ENCODE results near the gene ARFGAP1. TPM values are rescaled to one million over a fixed set of nuclear protein-coding genes. Genes with fewer than 3 reads are reported as not detected.
"Not testable (repeated sequence)": the region's sequence is repeated elsewhere in the genome, so short reads cannot be mapped to it uniquely, and the experiment has no call there.

The ARFGAP1 gene
- polyA plus RNA-seq, 1 donor (not counting 4 experiments of a cell fraction or from before 2014, with no cell fraction given) = 31.5 TPM

- Histone ChIP-seq H3K9me3 (ENCODE audit: control insufficient read depth, low read depth, low read length) (no peaks in the 10 kb centered on the region), H3K4me2 (ENCODE audit: control insufficient read depth, extremely low read depth, insufficient read depth, low read depth, low read length) (no peak overlapping the region), H3K27ac (ENCODE audit: control insufficient read depth, insufficient read depth, low read length) (no peak overlapping the region), H3K4me1 (ENCODE audit: control insufficient read depth, extremely low read depth, insufficient read depth, low read length) (no peaks in the 10 kb centered on the region), H3K79me2 (ENCODE audit: control insufficient read depth, insufficient read depth, low read length) (no peaks in the 10 kb centered on the region), H3K9ac (ENCODE audit: control insufficient read depth, extremely low read depth, insufficient read depth, low read length) (no peak overlapping the region), H3K36me3 (ENCODE audit: control insufficient read depth in 2 of 2, extremely low read depth in 1 of 2, insufficient read depth in 2 of 2, low read length in 2 of 2) (no peaks in the 10 kb centered on the region), H3K9me1 (ENCODE audit: control insufficient read depth, extremely low read depth, insufficient read depth, low read length) (no peaks in the 10 kb centered on the region), H3K4me3 (ENCODE audit: control insufficient read depth in 2 of 3, extremely low read depth in 1 of 3, insufficient read depth in 2 of 3, low read depth in 1 of 3, low read length in 3 of 3) (no peak overlapping the region), H2AFZ (ENCODE audit: control insufficient read depth, low read length) (no peak overlapping the region), H3K27me3 (ENCODE audit: control insufficient read depth, extremely low read depth, insufficient read depth, low read length) (peaks cover 6% of the 10 kb centered on the region), H4K20me1 (ENCODE audit: control insufficient read depth, extremely low read depth, insufficient read depth, low read length) (no peaks in the 10 kb centered on the region)
- TF ChIP-seq, protein P1, sequence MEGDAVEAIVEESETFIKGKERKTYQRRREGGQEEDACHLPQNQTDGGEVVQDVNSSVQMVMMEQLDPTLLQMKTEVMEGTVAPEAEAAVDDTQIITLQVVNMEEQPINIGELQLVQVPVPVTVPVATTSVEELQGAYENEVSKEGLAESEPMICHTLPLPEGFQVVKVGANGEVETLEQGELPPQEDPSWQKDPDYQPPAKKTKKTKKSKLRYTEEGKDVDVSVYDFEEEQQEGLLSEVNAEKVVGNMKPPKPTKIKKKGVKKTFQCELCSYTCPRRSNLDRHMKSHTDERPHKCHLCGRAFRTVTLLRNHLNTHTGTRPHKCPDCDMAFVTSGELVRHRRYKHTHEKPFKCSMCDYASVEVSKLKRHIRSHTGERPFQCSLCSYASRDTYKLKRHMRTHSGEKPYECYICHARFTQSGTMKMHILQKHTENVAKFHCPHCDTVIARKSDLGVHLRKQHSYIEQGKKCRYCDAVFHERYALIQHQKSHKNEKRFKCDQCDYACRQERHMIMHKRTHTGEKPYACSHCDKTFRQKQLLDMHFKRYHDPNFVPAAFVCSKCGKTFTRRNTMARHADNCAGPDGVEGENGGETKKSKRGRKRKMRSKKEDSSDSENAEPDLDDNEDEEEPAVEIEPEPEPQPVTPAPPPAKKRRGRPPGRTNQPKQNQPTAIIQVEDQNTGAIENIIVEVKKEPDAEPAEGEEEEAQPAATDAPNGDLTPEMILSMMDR (optimal IDR thresholded peaks at IDR 0.05 in 1 of 3, IDR thresholded peaks at IDR 0.05 in 1 of 3, conservative IDR thresholded peaks at IDR 0.05 in 1 of 3; ENCODE audit: extremely low read depth in 1 of 3, insufficient read depth in 2 of 3, low read length in 3 of 3) = no peak
- TF ChIP-seq EZH2 (IDR thresholded peaks at IDR 0.05; ENCODE audit: low read length) = no peak
- FAIRE-seq = no peak
- dilution Hi-C loops (cut with MboI; ENCODE audit: extremely low pct_ligation_motif_present, low sequenced_read_pairs) = no loop called here
- DNase-seq (ENCODE audit: low read depth, low spot score) = no peak
These were observed 30.6 kb downstream of the ARFGAP1 start for GRCh38 chr20:63303095-63303666.

GRCh38 chr20:63305393-63305792 lies 32.8 kb downstream of the ARFGAP1 start:
- Histone ChIP-seq H3K27ac (ENCODE audit: control insufficient read depth, insufficient read depth, low read length) (no peak overlapping the region), H3K4me1 (ENCODE audit: control insufficient read depth, extremely low read depth, insufficient read depth, low read length) (no peaks in the 10 kb centered on the region), H3K9me1 (ENCODE audit: control insufficient read depth, extremely low read depth, insufficient read depth, low read length) (no peaks in the 10 kb centered on the region), H3K9ac (ENCODE audit: control insufficient read depth, extremely low read depth, insufficient read depth, low read length) (no peak overlapping the region), H4K20me1 (ENCODE audit: control insufficient read depth, extremely low read depth, insufficient read depth, low read length) (no peaks in the 10 kb centered on the region), H3K79me2 (ENCODE audit: control insufficient read depth, insufficient read depth, low read length) (no peaks in the 10 kb centered on the region), H3K4me3 (ENCODE audit: control insufficient read depth in 2 of 3, extremely low read depth in 1 of 3, insufficient read depth in 2 of 3, low read depth in 1 of 3, low read length in 3 of 3) (no peak overlapping the region), H3K27me3 (ENCODE audit: control insufficient read depth, extremely low read depth, insufficient read depth, low read length) (peaks cover 10% of the 10 kb centered on the region), H2AFZ (ENCODE audit: control insufficient read depth, low read length) (no peak overlapping the region), H3K9me3 (ENCODE audit: control insufficient read depth, low read depth, low read length) (no peaks in the 10 kb centered on the region), H3K36me3 (ENCODE audit: control insufficient read depth in 2 of 2, extremely low read depth in 1 of 2, insufficient read depth in 2 of 2, low read length in 2 of 2) (no peaks in the 10 kb centered on the region), H3K4me2 (ENCODE audit: control insufficient read depth, extremely low read depth, insufficient read depth, low read depth, low read length) (no peak overlapping the region)
- FAIRE-seq (no peak), DNase-seq (ENCODE audit: low read depth, low spot score) (no peak)
- dilution Hi-C loops (cut with MboI; ENCODE audit: extremely low pct_ligation_motif_present, low sequenced_read_pairs) = no loop called here
- no peak for TF ChIP-seq EZH2 (IDR thresholded peaks at IDR 0.05; ENCODE audit: low read length)
- TF ChIP-seq, protein P1 (optimal IDR thresholded peaks at IDR 0.05 in 1 of 3, IDR thresholded peaks at IDR 0.05 in 1 of 3, conservative IDR thresholded peaks at IDR 0.05 in 1 of 3; ENCODE audit: extremely low read depth in 1 of 3, insufficient read depth in 2 of 3, low read length in 3 of 3) = no peak

- DNase-seq (ENCODE audit: low read depth, low spot score); H3K9ac ChIP-seq (ENCODE audit: control insufficient read depth, extremely low read depth, insufficient read depth, low read length); H3K9me1 ChIP-seq (ENCODE audit: control insufficient read depth, extremely low read depth, insufficient read depth, low read length); H3K4me2 ChIP-seq (ENCODE audit: control insufficient read depth, extremely low read depth, insufficient read depth, low read depth, low read length); H3K4me1 ChIP-seq (ENCODE audit: control insufficient read depth, extremely low read depth, insufficient read depth, low read length); dilution Hi-C loops (cut with MboI; ENCODE audit: extremely low pct_ligation_motif_present, low sequenced_read_pairs); H3K4me3 ChIP-seq (ENCODE audit: control insufficient read depth in 2 of 3, extremely low read depth in 1 of 3, insufficient read depth in 2 of 3, low read depth in 1 of 3, low read length in 3 of 3); H3K9me3 ChIP-seq (ENCODE audit: control insufficient read depth, low read depth, low read length); H3K27ac ChIP-seq (ENCODE audit: control insufficient read depth, insufficient read depth, low read length); H3K36me3 ChIP-seq (ENCODE audit: control insufficient read depth in 2 of 2, extremely low read depth in 1 of 2, insufficient read depth in 2 of 2, low read length in 2 of 2); H2AFZ ChIP-seq (ENCODE audit: control insufficient read depth, low read length); H4K20me1 ChIP-seq (ENCODE audit: control insufficient read depth, extremely low read depth, insufficient read depth, low read length); FAIRE-seq; H3K79me2 ChIP-seq (ENCODE audit: control insufficient read depth, insufficient read depth, low read length): not testable (repeated sequence)
- H3K27me3 ChIP-seq (ENCODE audit: control insufficient read depth, extremely low read depth, insufficient read depth, low read length) = peaks cover 10% of the 10 kb centered on the region
These were observed 33.5 kb downstream of the ARFGAP1 start for GRCh38 chr20:63305933-63306672.
